Transverse colon (tissue), 4 donors: Measurements from ENCODE around the gene ANKS1B.

Experiments used
- CTCF ChIP-seq, 5 experiments: fragments of 200-600 bp in 3 of 5; fragments of 450-650 bp in 2 of 5; sonication (generic) in 3 of 5; IDR thresholded peaks; 1 replicate in 2 of 5; 2 replicates in 3 of 5; pipeline ENCODE4 v1.5.1; 2016 to 2017; ENCODE audit warnings: antibody characterized with exemption in 5 of 5, inconsistent platforms in 3 of 5, mild to moderate bottlenecking in 2 of 5, moderate library complexity in 1 of 5
- POLR2A ChIP-seq: fragments of 450-650 bp; IDR thresholded peaks from one replicate; pipeline ENCODE4 v1.6.1; 2016; ENCODE audit warnings: antibody characterized with exemption, mild to moderate bottlenecking, moderate library complexity
- POLR2AphosphoS5 ChIP-seq, 3 donors: sonication (generic); formaldehyde crosslinking; IDR thresholded peaks; one replicate each; pipeline ENCODE4 v1.6.1; 2016; ENCODE audit warnings: antibody characterized with exemption in 3 of 3

- no peak for TF ChIP-seq CTCF (IDR thresholded peaks at IDR 0.05)
- no peak for TF ChIP-seq POLR2AphosphoS5 (IDR thresholded peaks at IDR 0.05)
- TF ChIP-seq POLR2A: no peak
Observed at GRCh38 chr12:98856897-98857540, 1127.7 kb downstream of the ANKS1B start.
